H1 (cell line): ENCODE measurements around the gene RFK. TPM values are rescaled to one million over a fixed set of nuclear protein-coding genes. Genes with fewer than 3 reads are reported as not detected.

Source experiments
- CTCF ChIA-PET: fragments of 300-600 bp; sonication (Branson Sonifier 250); formaldehyde crosslinking; loops from one replicate; lab custom pipeline; 2021; ENCODE audit not compliant: partially characterized antibody; lab: Charles Lee
- POLR2A ChIA-PET: fragments of 300-600 bp; sonication (Branson Sonifier 250); formaldehyde crosslinking; loops from one replicate; lab custom pipeline; 2021; ENCODE audit warnings: inconsistent platforms; ENCODE audit not compliant: partially characterized antibody; lab: Charles Lee
- DNase-seq, 2 experiments: peaks; one replicate each; pipeline versions ENCODE4 v3.0.0 to v3.0.0-alpha.2; 2010 to 2022; ENCODE audit warnings: low spot score in 2 of 2, low read depth in 1 of 2, mixed read lengths in 1 of 2
- FAIRE-seq: peaks from 2 replicates; lab custom pipeline; 2011; peaks lifted over from hg19 to GRCh38; lab: Jason Lieb, UNC
- H2AFZ ChIP-seq: 2 replicates; pipeline ENCODE4 v1.8.1; 2012; ENCODE audit warnings: low read length, inconsistent platforms
- H2AK5ac ChIP-seq: 2 replicates; pipeline ENCODE4 v1.6.1; 2013; ENCODE audit warnings: low read depth, low read length
- H2BK120ac ChIP-seq: replicated peaks from 2 replicates; pipeline ENCODE3; 2013; ENCODE audit warnings: low read depth, low read length, inconsistent platforms
- H2BK12ac ChIP-seq: 2 replicates; pipeline ENCODE4 v1.6.1; 2013; ENCODE audit warnings: low read depth, low read length
- H2BK15ac ChIP-seq: 2 replicates; pipeline ENCODE4 v1.6.1; 2013; ENCODE audit warnings: low read length
- H2BK20ac ChIP-seq: 2 replicates; pipeline ENCODE4 v1.6.1; 2013; ENCODE audit warnings: low read length
- H2BK5ac ChIP-seq: 2 replicates; pipeline ENCODE4 v1.6.1; 2013; ENCODE audit warnings: low read depth, low read length
- H3K14ac ChIP-seq: 2 replicates; pipeline ENCODE4 v1.6.1; 2013; ENCODE audit warnings: inconsistent platforms; ENCODE audit not compliant: insufficient read length
- H3K18ac ChIP-seq: 2 replicates; pipeline ENCODE4 v1.6.1; 2013; ENCODE audit warnings: low read length; ENCODE audit errors: extremely low read depth
- H3K23ac ChIP-seq: 2 replicates; pipeline ENCODE4 v1.6.1; 2013; ENCODE audit warnings: inconsistent platforms; ENCODE audit not compliant: insufficient read length
- H3K23me2 ChIP-seq: 2 replicates; pipeline ENCODE4 v1.6.1; 2013; ENCODE audit warnings: low read depth, low read length
- H3K27ac ChIP-seq: 2 replicates; pipeline ENCODE4 v1.6.1; 2011; ENCODE audit warnings: low read depth, low read length, inconsistent platforms
- H3K27me3 ChIP-seq, 4 experiments: replicated peaks in 1 of 4; 1 replicate in 1 of 4; 2 replicates in 3 of 4; pipeline versions ENCODE4 v1.6.1 to v1.8.1; 2011 to 2013; ENCODE audit warnings: low read length in 3 of 4, mild to moderate bottlenecking in 3 of 4, inconsistent platforms in 2 of 4, mixed read lengths in 2 of 4, moderate library complexity in 1 of 4; ENCODE audit not compliant: control insufficient read depth in 3 of 4, insufficient read depth in 3 of 4; ENCODE audit errors: extremely low read depth in 1 of 4
- H3K36me3 ChIP-seq, 4 experiments: 2 replicates each; pipeline versions ENCODE4 v1.6.1 to v1.8.1; 2011 to 2013; ENCODE audit warnings: mild to moderate bottlenecking in 4 of 4, low read length in 3 of 4, moderate library complexity in 2 of 4, control low read depth in 1 of 4, inconsistent platforms in 1 of 4; ENCODE audit not compliant: insufficient read depth in 4 of 4, control insufficient read depth in 2 of 4
- H3K4ac ChIP-seq: replicated peaks from 2 replicates; pipeline ENCODE3; 2013; ENCODE audit warnings: low read length, low read depth, mixed read lengths, inconsistent platforms; ENCODE audit not compliant: insufficient read length
- H3K4me1 ChIP-seq, 4 experiments: replicated peaks in 1 of 4; 1 replicate in 1 of 4; 2 replicates in 3 of 4; pipeline versions ENCODE4 v1.6.1 to v1.8.1; 2011 to 2013; ENCODE audit warnings: low read length in 3 of 4, inconsistent platforms in 2 of 4, mixed read lengths in 1 of 4; ENCODE audit not compliant: insufficient read depth in 4 of 4, control insufficient read depth in 3 of 4
- H3K4me2 ChIP-seq, 2 experiments: 2 replicates each; pipeline versions ENCODE4 v1.6.1 to v1.8.1; 2011 to 2013; ENCODE audit warnings: low read depth in 2 of 2, low read length in 2 of 2, control low read depth in 1 of 2, inconsistent platforms in 1 of 2, mild to moderate bottlenecking in 1 of 2; ENCODE audit not compliant: insufficient read depth in 1 of 2
- H3K4me3 ChIP-seq, 4 experiments: fragments of 200-600, 300-600 bp in 1 of 4; sonication (generic), shearing (Covaris generic), sonication (Bioruptor Twin) in 1 of 4; 2 replicates each; pipeline versions ENCODE4 v1.5.1 to v1.8.1; 2011 to 2016; ENCODE audit warnings: low read length in 4 of 4, low read depth in 3 of 4, control low read depth in 2 of 4, inconsistent platforms in 2 of 4, mild to moderate bottlenecking in 2 of 4, mixed read lengths in 1 of 4, moderate library complexity in 1 of 4; ENCODE audit not compliant: insufficient read depth in 2 of 4; ENCODE audit errors: extremely low read depth in 1 of 4
- H3K56ac ChIP-seq: replicated peaks from 2 replicates; pipeline ENCODE3; 2013; ENCODE audit warnings: low read depth, mild to moderate bottlenecking, mixed read lengths, low read length, inconsistent platforms; ENCODE audit not compliant: insufficient read length
- H3K79me1 ChIP-seq: 2 replicates; pipeline ENCODE4 v1.6.1; 2013; ENCODE audit warnings: low read depth, low read length, control low read depth
- H3K79me2 ChIP-seq, 2 experiments: 2 replicates each; pipeline versions ENCODE4 v1.6.1 to v1.8.1; 2012 to 2013; ENCODE audit warnings: low read length in 2 of 2, mild to moderate bottlenecking in 2 of 2, inconsistent platforms in 1 of 2; ENCODE audit not compliant: insufficient read depth in 2 of 2, control insufficient read depth in 1 of 2
- H3K9ac ChIP-seq, 4 experiments: replicated peaks in 1 of 4; 1 replicate in 1 of 4; 2 replicates in 3 of 4; pipeline versions ENCODE4 v1.6.1 to v1.8.1; 2011 to 2013; ENCODE audit warnings: low read depth in 3 of 4, low read length in 3 of 4, control low read depth in 2 of 4, mild to moderate bottlenecking in 2 of 4, moderate library complexity in 2 of 4, inconsistent platforms in 1 of 4; ENCODE audit errors: extremely low read depth in 1 of 4
- H3K9me3 ChIP-seq, 2 experiments: 2 replicates each; pipeline versions ENCODE4 v1.6.1 to v1.8.1; 2012 to 2013; ENCODE audit warnings: mild to moderate bottlenecking in 2 of 2, moderate library complexity in 2 of 2, control low read depth in 1 of 2, inconsistent platforms in 1 of 2, low read depth in 1 of 2, low read length in 1 of 2, mixed read lengths in 1 of 2; ENCODE audit not compliant: insufficient read depth in 2 of 2
- H4K20me1 ChIP-seq, 2 experiments: replicated peaks in 1 of 2; 2 replicates each; pipeline versions ENCODE3 to v1.8.1; 2011 to 2013; ENCODE audit warnings: inconsistent platforms in 2 of 2, low read length in 2 of 2, mild to moderate bottlenecking in 1 of 2; ENCODE audit not compliant: insufficient read depth in 2 of 2, control insufficient read depth in 1 of 2
- H4K5ac ChIP-seq: 2 replicates; pipeline ENCODE4 v1.6.1; 2013; ENCODE audit warnings: low read length, low read depth, mixed read lengths, inconsistent platforms; ENCODE audit not compliant: insufficient read length
- H4K8ac ChIP-seq: 2 replicates; pipeline ENCODE4 v1.8.0; 2013; ENCODE audit warnings: mild to moderate bottlenecking, moderate library complexity, low read length, inconsistent platforms; ENCODE audit not compliant: insufficient read depth; ENCODE audit errors: extremely low read depth
- H4K91ac ChIP-seq: replicated peaks from 2 replicates; pipeline ENCODE3; 2013; ENCODE audit warnings: low read length, mixed read lengths, inconsistent platforms; ENCODE audit not compliant: insufficient read length
- BCL11A ChIP-seq, 2 experiments: IDR thresholded peaks; one replicate each; pipeline ENCODE4 v1.6.1; 2011; ENCODE audit warnings: low read depth in 2 of 2, low read length in 2 of 2, mild to moderate bottlenecking in 2 of 2
- GTF2F1 ChIP-seq: IDR thresholded peaks from 2 replicates; pipeline ENCODE4 v1.6.1; 2012; ENCODE audit warnings: low read depth, low read length, improper control_type of control experiment, borderline replicate concordance
- RXRA ChIP-seq: IDR thresholded peaks from 2 replicates; pipeline ENCODE4 v1.6.1; 2011; ENCODE audit warnings: low read depth, mild to moderate bottlenecking, low read length, moderate library complexity; ENCODE audit not compliant: insufficient read depth
- SRF ChIP-seq: IDR thresholded peaks from 2 replicates; pipeline ENCODE4 v1.6.1; 2011; ENCODE audit warnings: mild to moderate bottlenecking, low read depth, low read length, moderate library complexity
- SUZ12 ChIP-seq: fragments of 200-600 bp; sonication (generic); IDR thresholded peaks from 2 replicates; pipeline ENCODE4 v1.6.1; 2012; ENCODE audit warnings: mild to moderate bottlenecking, inconsistent platforms, low read length, moderate library complexity, mixed read lengths
- WGBS, 2 experiments: shearing (Covaris generic) in 1 of 2; methylation state at CpG; one replicate each; pipeline versions ENCODE4 v1.1.6 to v1.1.7; 2013 to 2015; ENCODE audit warnings: low lambda C conversion rate in 2 of 2, mixed read lengths in 2 of 2, inconsistent platforms in 1 of 2, low coverage in 1 of 2, missing lambda C conversion rate in 1 of 2; ENCODE audit not compliant: insufficient replicate concordance in 2 of 2, insufficient coverage in 1 of 2, insufficient read length in 1 of 2; ENCODE audit errors: extremely low coverage in 1 of 2, missing lambda C conversion rate in 1 of 2; 5-methylcytosine and 5-hydroxymethylcytosine counted together
- polyA plus RNA-seq, 7 experiments: library from polyadenylated mRNA; depleted of rRNA in 3 of 7; stranded (reverse) in 5 of 7; unstranded in 2 of 7; fragments of >200 nt in 5 of 7; fragments of 200-250 nt in 2 of 7; gene quantifications; 1 replicate in 5 of 7; 2 replicates in 1 of 7; 4 replicates in 1 of 7; pipeline versions ENCODE4 v1.2.1 to v1.2.3, GENCODE V29; 2011 to 2013; ENCODE audit warnings: missing spikeins in 2 of 7, mixed read lengths in 2 of 7
- total RNA-seq: library from RNA; stranded (reverse); fragmentation: NEBNext Ultra II Directional; extraction: Animal tissue kit (Norgen Biotek cat#: 25700); gene quantifications from 2 replicates; pipeline ENCODE4 v1.2.1, GENCODE V29; 2021
- TF ChIP-seq, protein P1 (sequence below): IDR thresholded peaks from 2 replicates; pipeline ENCODE4 v1.6.1; 2012; ENCODE audit warnings: low read length, inconsistent platforms

RFK gene
- total and polyA plus RNA-seq, 2 of the 8 experiments (the other 6 are each of a cell fraction or from before 2014, with no cell fraction given), result 4.3 to 10.6 TPM

DNA sequence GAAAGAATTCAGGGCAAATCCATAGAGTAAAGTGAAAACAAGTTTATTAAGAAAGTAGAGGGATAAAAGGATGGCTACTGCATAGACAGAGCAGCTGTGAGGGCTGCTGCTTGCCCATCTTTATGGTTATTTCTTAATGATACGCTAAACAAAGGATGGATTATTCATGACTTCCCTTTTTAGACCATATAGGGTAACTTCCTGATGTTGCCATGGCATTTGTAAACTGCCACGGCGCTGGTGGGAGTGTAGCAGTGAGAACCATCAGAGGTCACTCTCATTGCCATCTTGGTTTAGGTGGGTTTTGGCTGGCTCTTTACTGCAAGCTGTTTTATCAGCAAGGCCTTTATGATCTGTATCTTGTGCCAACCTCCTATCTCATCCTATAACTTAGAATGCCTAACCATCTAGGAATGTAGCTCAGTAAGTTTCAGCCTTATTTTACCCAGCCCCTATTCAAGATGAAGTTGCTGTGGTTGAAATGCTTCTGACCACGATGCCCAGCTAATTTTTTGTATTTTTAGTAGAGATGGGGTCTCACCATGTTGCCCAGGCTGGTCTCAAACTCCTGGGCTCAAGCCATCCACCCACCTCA lies 42.1 kb downstream of the RFK start:
- H3K14ac ChIP-seq, result no peak overlapping the region
- H3K23me2 ChIP-seq, result no peaks in the 10 kb centered on the region
- no peaks in the 10 kb centered on the region for H3K79me1 ChIP-seq
- H2AK5ac ChIP-seq, result no peak overlapping the region
- ChIA-PET POLR2A (no interaction called here), CTCF (interaction anchor here (0.9 to 1.2 kb wide), 3 partner anchors 11 to 14 kb away, joined by 3 read pairs; no protein-coding TSS in a partner anchor)
- no peak overlapping the region for H3K27ac ChIP-seq
- H4K8ac ChIP-seq, result no peak overlapping the region
- no peak overlapping the region for H3K18ac ChIP-seq
- H4K5ac ChIP-seq, result no peak overlapping the region
- no peak overlapping the region for H3K4me2 ChIP-seq
- WGBS, 2 experiments, result 93% methylated on average over 4 of the region's 4 CpGs; no CpG with 5 or more reads in 1 of the 2 experiments
- no peak overlapping the region for H4K91ac ChIP-seq
- no peak overlapping the region for H2AFZ ChIP-seq
- no peaks in the 10 kb centered on the region for H3K4me1 ChIP-seq
- no peak for FAIRE-seq
- H3K9me3 ChIP-seq, result no peaks in the 10 kb centered on the region
- no peaks in the 10 kb centered on the region for H3K27me3 ChIP-seq
- no peaks in the 10 kb centered on the region for H3K36me3 ChIP-seq
- no peaks in the 10 kb centered on the region for H4K20me1 ChIP-seq
- no peak overlapping the region for H3K9ac ChIP-seq
- no peak overlapping the region for H2BK5ac ChIP-seq
- no peak for DNase-seq
- H2BK12ac ChIP-seq, result no peak overlapping the region
- no peak overlapping the region for H3K56ac ChIP-seq
- no peak overlapping the region for H3K4ac ChIP-seq
- H2BK15ac ChIP-seq, result no peak overlapping the region
- no peak overlapping the region for H2BK20ac ChIP-seq
- H3K79me2 ChIP-seq, result no peaks in the 10 kb centered on the region
- H3K23ac ChIP-seq, result no peak overlapping the region
- H2BK120ac ChIP-seq, result no peak overlapping the region
- TF ChIP-seq GTF2F1 (no peak), BCL11A (IDR thresholded peaks at IDR 0.05; ENCODE audit: low read depth in 2 of 2, low read length in 2 of 2) (no peak), RXRA (no peak), SUZ12 (no peak), SRF (no peak)
- TF ChIP-seq, protein P1, sequence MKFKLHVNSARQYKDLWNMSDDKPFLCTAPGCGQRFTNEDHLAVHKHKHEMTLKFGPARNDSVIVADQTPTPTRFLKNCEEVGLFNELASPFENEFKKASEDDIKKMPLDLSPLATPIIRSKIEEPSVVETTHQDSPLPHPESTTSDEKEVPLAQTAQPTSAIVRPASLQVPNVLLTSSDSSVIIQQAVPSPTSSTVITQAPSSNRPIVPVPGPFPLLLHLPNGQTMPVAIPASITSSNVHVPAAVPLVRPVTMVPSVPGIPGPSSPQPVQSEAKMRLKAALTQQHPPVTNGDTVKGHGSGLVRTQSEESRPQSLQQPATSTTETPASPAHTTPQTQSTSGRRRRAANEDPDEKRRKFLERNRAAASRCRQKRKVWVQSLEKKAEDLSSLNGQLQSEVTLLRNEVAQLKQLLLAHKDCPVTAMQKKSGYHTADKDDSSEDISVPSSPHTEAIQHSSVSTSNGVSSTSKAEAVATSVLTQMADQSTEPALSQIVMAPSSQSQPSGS, result no peak
- H3K4me3 ChIP-seq, result no peak overlapping the region
